Neuronal stem cell (in vitro differentiated cells): ENCODE results near the gene VANGL1.

Experiments
- DNase-seq: peaks from one replicate; pipeline ENCODE4 v3.0.0-alpha.2; 2013; ENCODE audit warnings: low spot score
- H2AFZ ChIP-seq: one replicate; pipeline ENCODE4 v1.6.1; 2013; ENCODE audit warnings: mild to moderate bottlenecking, low read length, inconsistent platforms
- H2AK5ac ChIP-seq: 2 replicates; pipeline ENCODE4 v1.6.1; 2013; ENCODE audit warnings: low read depth, mild to moderate bottlenecking, inconsistent platforms, low read length, moderate library complexity, mixed read lengths
- H2BK120ac ChIP-seq: 2 replicates; pipeline ENCODE4 v1.6.1; 2013; ENCODE audit warnings: low read depth, mild to moderate bottlenecking, inconsistent platforms, low read length, moderate library complexity, mixed read lengths
- H2BK12ac ChIP-seq: one replicate; pipeline ENCODE4 v1.6.1; 2013; ENCODE audit warnings: low read length, inconsistent platforms
- H2BK15ac ChIP-seq: 2 replicates; pipeline ENCODE4 v1.6.1; 2013; ENCODE audit warnings: mild to moderate bottlenecking, low read length, inconsistent platforms, mixed read lengths
- H2BK5ac ChIP-seq: one replicate; pipeline ENCODE4 v1.6.1; 2013; ENCODE audit warnings: inconsistent platforms, mild to moderate bottlenecking, low read length, moderate library complexity
- H3K14ac ChIP-seq: one replicate; pipeline ENCODE4 v1.6.1; 2013; ENCODE audit warnings: low read length, inconsistent platforms
- H3K18ac ChIP-seq: 2 replicates; pipeline ENCODE4 v1.6.1; 2013; ENCODE audit warnings: low read length, inconsistent platforms
- H3K23ac ChIP-seq: 2 replicates; pipeline ENCODE4 v1.6.1; 2013; ENCODE audit warnings: low read depth, mild to moderate bottlenecking, mixed read lengths, low read length, inconsistent platforms; ENCODE audit not compliant: poor library complexity
- H3K27ac ChIP-seq: replicated peaks from 3 replicates; pipeline ENCODE4 v1.5.1; 2013; ENCODE audit warnings: low read length, inconsistent platforms
- H3K27me3 ChIP-seq, 3 experiments: 2 replicates each; pipeline ENCODE4 v1.6.1; 2013; ENCODE audit warnings: low read length in 3 of 3, mild to moderate bottlenecking in 2 of 3, inconsistent platforms in 1 of 3, low read depth in 1 of 3, mixed read lengths in 1 of 3, moderate library complexity in 1 of 3; ENCODE audit not compliant: control insufficient read depth in 3 of 3, insufficient read depth in 3 of 3
- H3K36me3 ChIP-seq, 2 donors: replicated peaks in 1 of 2; 2 replicates each; pipeline ENCODE4 v1.6.1; 2013; ENCODE audit warnings: low read length in 2 of 2; ENCODE audit not compliant: control insufficient read depth in 2 of 2, insufficient read depth in 2 of 2
- H3K4ac ChIP-seq: 2 replicates; pipeline ENCODE4 v1.6.1; 2013; ENCODE audit warnings: inconsistent platforms, mild to moderate bottlenecking, low read length, moderate library complexity
- H3K4me1 ChIP-seq, 2 donors: 1 replicate in 1 of 2; 2 replicates in 1 of 2; pipeline ENCODE4 v1.6.1; 2013; ENCODE audit warnings: low read length in 2 of 2, low read depth in 1 of 2; ENCODE audit not compliant: control insufficient read depth in 2 of 2, insufficient read depth in 1 of 2
- H3K4me2 ChIP-seq: one replicate; pipeline ENCODE4 v1.6.1; 2013; ENCODE audit warnings: mild to moderate bottlenecking, low read length, inconsistent platforms; ENCODE audit not compliant: insufficient read depth, poor library complexity, severe bottlenecking
- H3K4me3 ChIP-seq, 2 donors: 2 replicates each; pipeline ENCODE4 v1.5.1; 2013; ENCODE audit warnings: low read length in 2 of 2, mild to moderate bottlenecking in 2 of 2, inconsistent platforms in 1 of 2, moderate library complexity in 1 of 2
- H3K79me1 ChIP-seq: one replicate; pipeline ENCODE4 v1.6.1; 2013; ENCODE audit warnings: low read depth, mild to moderate bottlenecking, inconsistent platforms, low read length, moderate library complexity
- H3K9ac ChIP-seq: one replicate; pipeline ENCODE4 v1.6.1; 2013; ENCODE audit warnings: mild to moderate bottlenecking, low read depth, low read length, inconsistent platforms; ENCODE audit not compliant: poor library complexity
- H3K9me3 ChIP-seq, 2 donors: replicated peaks in 1 of 2; 2 replicates each; pipeline versions ENCODE3 to v1.6.1; 2013; ENCODE audit warnings: low read length in 2 of 2, mild to moderate bottlenecking in 2 of 2, inconsistent platforms in 1 of 2, low read depth in 1 of 2, mixed read lengths in 1 of 2, moderate library complexity in 1 of 2; ENCODE audit not compliant: control insufficient read depth in 2 of 2, insufficient read depth in 1 of 2
- H4K8ac ChIP-seq: one replicate; pipeline ENCODE4 v1.6.1; 2013; ENCODE audit warnings: low read depth, mild to moderate bottlenecking, inconsistent platforms, low read length, moderate library complexity
- H4K91ac ChIP-seq: one replicate; pipeline ENCODE4 v1.6.1; 2013; ENCODE audit warnings: low read length, low read depth, mild to moderate bottlenecking, inconsistent platforms; ENCODE audit not compliant: poor library complexity
- WGBS, 2 donors: extraction: QIAGEN DNeasy Blood & Tissue Kit; methylation state at CpG; one replicate each; pipeline ENCODE4 v1.1.7; 2013; ENCODE audit warnings: missing lambda C conversion rate in 2 of 2, mixed read lengths in 1 of 2; ENCODE audit not compliant: insufficient read length in 2 of 2, insufficient replicate concordance in 1 of 2; ENCODE audit errors: extremely low coverage in 2 of 2; 5-methylcytosine and 5-hydroxymethylcytosine counted together

VANGL1 gene

DNA sequence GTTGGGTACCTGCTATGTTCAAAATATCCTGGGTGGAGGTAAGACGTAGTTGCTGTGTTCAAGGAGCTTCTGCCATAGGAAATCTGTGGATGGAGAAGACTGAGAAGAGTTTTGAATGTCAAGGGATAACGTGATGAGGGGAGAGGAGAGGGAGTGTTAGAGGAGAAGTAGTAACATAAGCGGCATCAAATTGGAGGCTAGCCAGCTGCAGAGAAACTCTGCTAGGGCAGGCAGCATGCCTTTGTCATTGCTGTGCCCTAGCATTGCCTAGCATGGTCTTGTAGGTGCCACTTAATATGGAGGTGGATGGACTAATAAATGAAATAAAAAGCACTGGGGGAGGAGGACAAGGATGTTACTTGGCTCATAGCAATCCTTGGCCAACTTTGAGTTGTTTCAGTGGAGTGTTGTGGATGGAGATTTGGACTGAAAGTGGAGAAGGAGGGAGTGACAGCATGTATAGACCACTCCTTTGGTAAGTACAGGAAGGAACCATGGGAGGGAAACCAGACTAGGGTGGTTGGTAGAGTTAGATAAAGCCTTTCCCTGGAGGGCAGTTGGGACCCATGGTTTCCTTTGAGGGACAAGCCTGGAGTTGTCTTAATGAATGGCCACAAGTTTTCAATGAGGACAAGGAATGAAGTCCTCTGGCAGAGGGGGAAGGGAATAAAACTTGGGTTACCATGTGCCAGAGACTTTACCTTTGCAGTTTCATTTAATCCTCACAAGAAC is 6.3 kb downstream of the VANGL1 start:
- no peak overlapping the region for H3K4ac ChIP-seq
- H2BK12ac ChIP-seq = no peak overlapping the region
- no peak overlapping the region for H3K4me3 ChIP-seq
- H3K27ac ChIP-seq = no peak overlapping the region
- 100% methylated on average over 1 of the region's 3 CpGs; no CpG with 5 or more reads in 1 of the 2 donors for WGBS, 2 donors
- DNase-seq = no peak
- H3K18ac ChIP-seq = no peak overlapping the region
- H3K79me1 ChIP-seq = no peaks in the 10 kb centered on the region
- no peak overlapping the region for H3K14ac ChIP-seq
- no peak overlapping the region for H4K8ac ChIP-seq
- no peak overlapping the region for H2AK5ac ChIP-seq
- no peaks in the 10 kb centered on the region for H3K27me3 ChIP-seq
- no peak overlapping the region for H3K4me2 ChIP-seq
- peaks cover 10 to 20% of the 10 kb centered on the region in 2 donors for H3K4me1 ChIP-seq
- no peak overlapping the region for H2AFZ ChIP-seq
- H4K91ac ChIP-seq = no peak overlapping the region
- H2BK120ac ChIP-seq = no peak overlapping the region
- no peaks in the 10 kb centered on the region for H3K9me3 ChIP-seq
- no peak overlapping the region for H3K23ac ChIP-seq
- H3K36me3 ChIP-seq = peaks cover 0 to 12% of the 10 kb centered on the region in 2 donors
- no peak overlapping the region for H2BK5ac ChIP-seq
- H2BK15ac ChIP-seq = no peak overlapping the region
- H3K9ac ChIP-seq = no peak overlapping the region

GRCh38 chr1:115648717-115649691 is 7.2 kb downstream of the VANGL1 start:
- Histone ChIP-seq H3K18ac (no peak overlapping the region), H3K27me3 (no peaks in the 10 kb centered on the region), H2BK12ac (no peak overlapping the region), H2AFZ (no peak overlapping the region), H2BK5ac (no peak overlapping the region), H3K23ac (no peak overlapping the region), H3K4me1 (peaks cover 11 to 20% of the 10 kb centered on the region in 2 donors), H3K4ac (no peak overlapping the region), H4K91ac (no peak overlapping the region), H3K4me2 (no peak overlapping the region), H3K79me1 (no peaks in the 10 kb centered on the region), H2AK5ac (no peak overlapping the region), H3K14ac (no peak overlapping the region), H3K4me3 (no peak overlapping the region), H3K27ac (no peak overlapping the region), H3K36me3 (peaks cover 0 to 12% of the 10 kb centered on the region in 2 donors), H3K9ac (no peak overlapping the region), H3K9me3 (no peaks in the 10 kb centered on the region), H2BK120ac (no peak overlapping the region), H2BK15ac (no peak overlapping the region), H4K8ac (no peak overlapping the region)
- WGBS, 2 donors = no CpG with 5 or more reads among the region's 13 CpGs
- no peak for DNase-seq

GRCh38 chr1:115649964-115650363 is 8.2 kb downstream of the VANGL1 start:
- DNase-seq = peak; percentile 17
- H2BK5ac ChIP-seq = no peak overlapping the region
- H3K4me3 ChIP-seq = no peak overlapping the region

DNA sequence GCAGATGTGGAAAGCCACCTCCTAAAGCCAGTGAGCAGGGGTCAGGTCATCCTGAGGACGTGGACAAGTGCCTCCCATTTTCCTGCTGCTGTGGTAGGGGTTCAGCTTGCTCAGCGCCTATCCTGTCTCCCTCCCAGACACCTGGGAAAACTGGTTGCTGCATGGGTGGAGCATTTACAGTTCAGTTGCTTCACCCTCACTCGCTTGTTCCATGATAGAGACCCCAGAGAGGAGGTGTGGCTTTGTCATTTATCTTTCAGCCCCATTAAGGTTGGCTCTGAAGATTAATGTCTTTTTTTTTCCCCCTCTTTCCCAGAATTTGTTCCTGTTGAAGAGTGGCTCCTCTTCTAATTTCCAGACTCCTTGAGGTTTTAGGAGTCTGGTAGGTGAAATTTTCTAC is 9.2 kb downstream of the VANGL1 start:
- H3K27me3 ChIP-seq = no peaks in the 10 kb centered on the region
- no peak for DNase-seq
- H3K4me2 ChIP-seq = no peak overlapping the region
- H4K91ac ChIP-seq = no peak overlapping the region
- H3K4me1 ChIP-seq = peaks cover 18 to 27% of the 10 kb centered on the region in 2 donors
- no peak overlapping the region for H3K18ac ChIP-seq
- no peak overlapping the region for H2AFZ ChIP-seq
- H3K79me1 ChIP-seq = no peaks in the 10 kb centered on the region
- no peak overlapping the region for H4K8ac ChIP-seq
- no peak overlapping the region for H2BK120ac ChIP-seq
- H2BK12ac ChIP-seq = no peak overlapping the region
- no peak overlapping the region for H2AK5ac ChIP-seq
- no peak overlapping the region for H3K27ac ChIP-seq
- no CpG with 5 or more reads among the region's 3 CpGs for WGBS, 2 donors
- H2BK5ac ChIP-seq = no peak overlapping the region
- no peak overlapping the region for H3K23ac ChIP-seq
- no peak overlapping the region for H3K14ac ChIP-seq
- H3K9ac ChIP-seq = no peak overlapping the region
- no peak overlapping the region for H2BK15ac ChIP-seq
- no peaks in the 10 kb centered on the region for H3K9me3 ChIP-seq
- no peak overlapping the region for H3K4ac ChIP-seq
- H3K36me3 ChIP-seq = peaks cover 0 to 12% of the 10 kb centered on the region in 2 donors
- no peak overlapping the region for H3K4me3 ChIP-seq

More at GRCh38 chr1:115649964-115650363, 8.2 kb downstream of the VANGL1 start:
- Histone ChIP-seq H3K36me3 (peaks cover 0 to 12% of the 10 kb centered on the region in 2 donors), H3K4me2 (no peak overlapping the region), H3K79me1 (no peaks in the 10 kb centered on the region), H3K4me1 (peaks cover 15 to 24% of the 10 kb centered on the region in 2 donors), H3K27ac (no peak overlapping the region), H2BK120ac (no peak overlapping the region), H3K14ac (no peak overlapping the region), H2AFZ (no peak overlapping the region), H3K9me3 (no peaks in the 10 kb centered on the region), H4K91ac (no peak overlapping the region), H3K27me3 (no peaks in the 10 kb centered on the region), H2BK15ac (no peak overlapping the region), H2BK12ac (no peak overlapping the region), H3K9ac (no peak overlapping the region), H2AK5ac (no peak overlapping the region), H3K23ac (no peak overlapping the region), H3K18ac (no peak overlapping the region), H4K8ac (no peak overlapping the region), H3K4ac (no peak overlapping the region)
- WGBS, 2 donors = no CpG with 5 or more reads among the region's 3 CpGs
